Activated naive CD4-positive, alpha-beta T cell treated with anti-CD3 and anti-CD28 coated beads, Interleukin-2, amount 50 U/mL, for 24 hours (primary cell): ENCODE data around the gene NTN1.
A peak's percentile ranks its signal among the peaks of the same experiment; 100 is the strongest.

Experiments used
- H3K27ac Mint-ChIP-seq: one replicate; pipeline ENCODE4 v1.8.0; 2021; ENCODE audit warnings: mild to moderate bottlenecking, mixed read lengths
- H3K27me3 Mint-ChIP-seq: one replicate; pipeline ENCODE4 v1.8.0; 2021; ENCODE audit warnings: mixed read lengths
- H3K36me3 Mint-ChIP-seq: one replicate; pipeline ENCODE4 v1.8.0; 2021; ENCODE audit warnings: mixed read lengths
- H3K4me1 Mint-ChIP-seq: one replicate; pipeline ENCODE4 v1.8.0; 2021; ENCODE audit warnings: mixed read lengths
- H3K4me3 Mint-ChIP-seq: one replicate; pipeline ENCODE4 v1.8.0; 2021; ENCODE audit warnings: mild to moderate bottlenecking, mixed read lengths
- H3K9me3 Mint-ChIP-seq: one replicate; pipeline ENCODE4 v1.8.0; 2021; ENCODE audit warnings: mixed read lengths

Gene NTN1

DNA sequence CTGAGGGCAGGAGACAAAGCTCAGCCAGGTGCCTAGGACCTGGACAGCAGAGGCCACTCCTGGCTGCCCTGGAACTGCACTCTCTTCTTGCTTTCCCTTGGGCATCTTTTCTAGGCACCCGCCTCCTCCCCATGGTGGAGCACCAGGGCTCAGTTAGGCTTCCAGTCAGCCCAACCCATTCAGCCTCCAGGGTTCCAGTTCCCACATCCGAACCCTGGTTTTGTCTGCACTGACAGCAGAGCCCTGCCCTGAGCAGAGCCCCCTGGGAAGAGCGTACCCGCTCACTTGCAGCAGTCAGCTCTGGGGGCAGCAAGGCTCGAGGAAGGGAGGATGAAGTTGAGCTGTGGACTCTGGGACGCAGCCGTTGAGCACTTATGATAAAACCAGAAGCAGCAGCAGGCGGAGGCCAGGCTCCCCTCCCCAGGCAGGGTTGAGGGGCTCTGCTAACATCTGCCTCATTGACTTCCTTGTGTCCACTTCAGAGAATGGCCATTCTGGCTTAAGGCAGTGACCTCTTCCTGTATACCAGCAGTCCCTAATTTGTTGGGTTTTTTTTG is 213.2 kb downstream of the NTN1 start:
- Mint-ChIP-seq H3K27ac (no peak overlapping the region), H3K4me1 (peaks cover 9% of the 10 kb centered on the region), H3K4me3 (no peak overlapping the region)

DNA sequence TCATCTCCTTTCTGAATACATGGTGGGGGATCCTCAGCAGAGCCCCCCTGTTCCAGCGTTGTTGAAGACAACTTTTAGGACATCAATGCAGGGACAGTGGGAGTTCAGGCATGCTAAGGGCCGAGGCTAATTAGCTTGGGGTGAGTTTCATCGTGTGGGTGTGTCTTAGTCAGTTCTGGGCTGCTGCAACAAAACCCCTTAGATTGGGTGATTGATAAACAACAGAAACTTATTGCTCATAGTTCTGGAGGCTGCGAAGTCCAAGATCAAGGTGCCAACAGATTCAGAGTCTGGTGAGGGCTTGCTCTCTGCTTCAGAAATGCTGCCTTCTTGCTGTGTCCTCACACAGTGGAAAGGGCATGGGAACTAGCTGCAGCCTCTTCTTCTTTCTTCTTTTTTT is 214.0 kb downstream of the NTN1 start:
- H3K27me3 Mint-ChIP-seq, result peaks cover 3% of the 10 kb centered on the region

More for the DNA sequence above, 213.2 kb downstream of the NTN1 start:
- no peaks in the 10 kb centered on the region for H3K9me3 Mint-ChIP-seq
- H3K36me3 Mint-ChIP-seq, result no peaks in the 10 kb centered on the region
- H3K27me3 Mint-ChIP-seq, result peaks cover 3% of the 10 kb centered on the region

DNA sequence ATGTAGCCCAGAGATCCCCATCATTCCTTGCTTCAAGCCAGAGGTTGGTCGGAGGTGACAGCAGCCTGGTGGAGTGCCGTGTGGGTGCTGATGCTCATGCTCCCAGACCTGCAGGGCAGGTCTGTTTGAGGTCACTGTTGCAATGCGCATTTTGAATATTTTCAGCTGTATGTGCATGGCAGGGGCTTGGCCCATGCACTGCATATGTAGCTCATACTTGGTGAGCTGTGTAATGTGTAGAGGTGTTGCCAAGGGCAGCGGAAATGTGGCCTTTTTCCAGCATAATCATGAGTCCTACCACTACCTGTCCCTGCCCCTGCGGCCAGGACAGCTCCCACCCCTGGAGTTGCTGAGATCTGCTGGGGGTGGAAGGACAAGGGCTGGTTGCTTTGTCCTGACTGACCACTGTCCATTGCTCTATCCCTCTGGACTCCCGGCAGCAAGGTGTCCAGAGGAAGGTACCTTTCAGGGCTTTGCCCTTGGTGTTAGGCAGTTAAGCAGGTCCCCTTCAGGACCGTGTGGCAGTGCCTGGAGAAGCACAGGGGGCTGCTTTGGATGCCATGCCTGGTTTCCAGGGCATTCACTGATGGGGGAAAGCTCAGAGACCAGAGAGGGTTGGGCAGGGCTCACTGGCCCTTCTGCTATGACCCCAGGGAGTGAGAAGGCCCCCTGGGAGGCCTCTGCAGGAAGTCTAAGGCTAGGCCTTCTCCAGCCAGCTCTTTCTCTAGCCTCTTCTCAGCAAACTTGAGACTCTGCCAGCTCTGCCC is 215.2 kb downstream of the NTN1 start:
- Mint-ChIP-seq H3K4me3 (no peak overlapping the region), H3K27ac (no peak overlapping the region), H3K27me3 (peaks cover 3% of the 10 kb centered on the region), H3K4me1 (peaks cover 9% of the 10 kb centered on the region), H3K36me3 (no peaks in the 10 kb centered on the region), H3K9me3 (no peaks in the 10 kb centered on the region)

More for the DNA sequence above, 214.0 kb downstream of the NTN1 start:
- no peak overlapping the region for H3K27ac Mint-ChIP-seq
- H3K4me1 Mint-ChIP-seq, result peaks cover 9% of the 10 kb centered on the region
- H3K9me3 Mint-ChIP-seq, result no peaks in the 10 kb centered on the region
- H3K4me3 Mint-ChIP-seq, result no peak overlapping the region
- H3K36me3 Mint-ChIP-seq, result no peaks in the 10 kb centered on the region

DNA sequence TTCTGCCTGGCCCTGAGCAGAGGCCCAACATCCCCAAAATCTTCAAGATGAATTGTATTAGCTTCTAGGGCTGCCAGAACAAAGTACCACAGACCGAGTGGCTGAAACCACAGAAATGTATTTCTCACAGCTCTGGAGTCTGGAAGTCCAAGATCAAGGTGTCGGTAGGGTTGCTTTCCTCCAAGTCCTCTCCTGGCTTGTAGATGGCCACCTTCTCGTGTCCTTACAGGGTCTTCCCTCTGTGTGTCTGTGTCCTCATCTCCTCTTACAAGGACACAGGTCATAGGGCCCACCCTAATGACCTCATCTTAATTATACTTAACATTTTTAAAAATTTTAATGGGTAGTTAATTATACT is 215.7 kb downstream of the NTN1 start:
- no peaks in the 10 kb centered on the region for H3K9me3 Mint-ChIP-seq
- H3K27ac Mint-ChIP-seq, result no peak overlapping the region
- no peak overlapping the region for H3K4me3 Mint-ChIP-seq
- H3K36me3 Mint-ChIP-seq, result no peaks in the 10 kb centered on the region
- peaks cover 3% of the 10 kb centered on the region for H3K27me3 Mint-ChIP-seq
- peaks cover 9% of the 10 kb centered on the region for H3K4me1 Mint-ChIP-seq

DNA sequence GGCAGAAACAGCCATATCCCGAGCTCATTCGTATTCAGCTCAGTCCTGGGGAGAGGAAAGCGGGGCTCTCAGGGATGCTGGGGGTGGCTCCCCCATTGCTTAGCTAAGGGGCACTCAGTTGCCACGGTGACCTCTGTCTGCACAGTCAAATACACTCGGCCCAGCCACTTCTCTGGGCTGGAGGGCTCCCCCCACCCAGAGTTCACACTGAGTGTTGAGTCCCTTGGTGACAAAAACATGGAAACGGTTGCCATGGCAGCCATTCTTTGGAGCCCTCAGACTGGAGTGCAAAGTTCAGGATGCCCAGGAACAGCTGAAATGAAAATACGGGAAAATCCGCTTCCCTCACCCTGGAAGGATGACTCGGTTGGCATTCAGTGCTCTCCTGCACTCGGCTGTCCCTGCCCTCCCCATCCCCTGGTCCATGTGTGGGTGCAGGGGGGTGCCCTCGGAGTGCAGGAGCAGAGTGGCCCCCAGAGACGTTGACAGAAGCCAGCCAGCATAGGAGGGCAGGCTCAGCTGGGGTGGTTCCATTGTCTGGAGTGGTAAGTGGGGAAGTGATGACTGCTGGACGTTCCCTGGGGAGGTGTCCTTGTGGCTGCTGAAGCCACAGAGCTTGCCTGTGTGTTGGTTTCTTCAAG is 216.5 kb downstream of the NTN1 start:
- no peaks in the 10 kb centered on the region for H3K9me3 Mint-ChIP-seq
- H3K27ac Mint-ChIP-seq, result no peak overlapping the region
- H3K4me3 Mint-ChIP-seq, result no peak overlapping the region
- H3K27me3 Mint-ChIP-seq, result peaks cover 3% of the 10 kb centered on the region
- H3K36me3 Mint-ChIP-seq, result no peaks in the 10 kb centered on the region
- peaks cover 9% of the 10 kb centered on the region for H3K4me1 Mint-ChIP-seq

DNA sequence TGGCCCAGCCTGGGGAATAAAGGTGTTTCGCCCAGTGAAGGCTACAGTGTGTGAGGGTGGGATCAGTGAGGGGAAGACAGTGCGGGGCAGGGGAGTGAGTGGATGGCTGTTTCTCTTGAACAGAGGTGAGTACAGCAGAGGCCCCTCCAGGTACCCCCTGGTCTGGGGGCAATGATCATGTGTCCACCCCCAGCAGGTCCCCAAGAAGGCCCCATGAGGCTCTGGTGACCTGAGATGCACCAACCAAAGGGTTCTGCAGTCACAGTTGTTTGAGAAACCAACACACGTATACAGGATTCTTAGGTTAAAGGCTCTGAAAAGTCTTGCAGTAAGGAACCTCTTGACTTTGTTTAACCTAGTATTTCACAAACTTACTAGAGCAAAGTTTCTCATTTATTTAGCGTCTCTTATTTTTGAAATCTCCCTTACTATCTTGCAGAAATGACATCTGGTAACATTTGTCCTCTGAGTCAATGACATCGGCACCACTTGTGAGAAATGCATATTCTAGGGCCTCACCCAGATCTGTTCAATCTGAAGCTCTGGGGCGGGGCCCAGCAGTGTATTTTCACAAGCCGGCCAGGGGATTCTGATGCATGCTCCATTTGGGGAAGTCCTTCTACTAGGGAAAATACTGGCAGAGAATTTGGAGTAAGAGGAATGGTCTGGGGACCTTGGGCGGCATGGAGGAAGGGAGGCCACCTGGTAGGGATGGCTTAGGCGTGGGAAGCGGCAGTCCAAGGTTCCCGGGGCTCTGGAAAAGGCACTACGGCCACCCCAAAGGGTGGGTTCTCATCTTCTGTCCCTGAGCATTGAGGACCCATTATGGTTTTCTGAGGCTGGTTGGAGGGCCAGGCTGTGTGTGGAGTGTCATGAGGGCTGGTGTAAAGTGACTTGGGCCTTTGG is 217.3 kb downstream of the NTN1 start:
- Mint-ChIP-seq H3K27ac (no peak overlapping the region), H3K4me1 (peaks cover 9% of the 10 kb centered on the region), H3K27me3 (peaks cover 1% of the 10 kb centered on the region), H3K9me3 (no peaks in the 10 kb centered on the region), H3K36me3 (no peaks in the 10 kb centered on the region), H3K4me3 (peak overlapping the region; percentile 80)

DNA sequence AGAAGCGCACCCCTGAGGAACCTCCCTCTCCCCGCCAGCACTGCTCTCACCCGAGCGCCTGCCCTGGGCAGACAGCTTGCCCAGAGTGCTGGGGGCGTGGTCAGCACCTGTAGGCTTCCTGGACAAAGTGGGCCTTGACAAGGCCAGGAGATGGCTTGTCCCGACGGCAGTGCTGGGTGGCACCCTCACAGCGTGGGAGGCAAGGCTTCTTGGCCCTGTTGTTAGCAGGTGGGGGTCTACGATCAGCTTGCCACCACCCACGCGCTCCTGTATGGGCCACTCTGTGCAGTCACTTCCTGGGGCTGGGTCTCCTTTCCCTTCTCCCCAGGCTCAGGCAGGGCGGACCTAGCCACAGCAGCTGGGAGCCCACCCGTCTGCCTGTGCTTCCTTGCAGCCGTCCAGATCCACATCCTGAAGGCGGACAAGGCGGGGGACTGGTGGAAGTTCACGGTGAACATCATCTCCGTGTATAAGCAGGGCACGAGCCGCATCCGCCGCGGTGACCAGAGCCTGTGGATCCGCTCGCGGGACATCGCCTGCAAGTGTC is 218.0 kb downstream of the NTN1 start:
- peak overlapping the region; percentile 80 for H3K4me3 Mint-ChIP-seq
- peak overlapping the region; percentile 17 for H3K27ac Mint-ChIP-seq
- no peaks in the 10 kb centered on the region for H3K27me3 Mint-ChIP-seq
- no peaks in the 10 kb centered on the region for H3K9me3 Mint-ChIP-seq
- H3K36me3 Mint-ChIP-seq, result no peaks in the 10 kb centered on the region
- H3K4me1 Mint-ChIP-seq, result peaks cover 9% of the 10 kb centered on the region

DNA sequence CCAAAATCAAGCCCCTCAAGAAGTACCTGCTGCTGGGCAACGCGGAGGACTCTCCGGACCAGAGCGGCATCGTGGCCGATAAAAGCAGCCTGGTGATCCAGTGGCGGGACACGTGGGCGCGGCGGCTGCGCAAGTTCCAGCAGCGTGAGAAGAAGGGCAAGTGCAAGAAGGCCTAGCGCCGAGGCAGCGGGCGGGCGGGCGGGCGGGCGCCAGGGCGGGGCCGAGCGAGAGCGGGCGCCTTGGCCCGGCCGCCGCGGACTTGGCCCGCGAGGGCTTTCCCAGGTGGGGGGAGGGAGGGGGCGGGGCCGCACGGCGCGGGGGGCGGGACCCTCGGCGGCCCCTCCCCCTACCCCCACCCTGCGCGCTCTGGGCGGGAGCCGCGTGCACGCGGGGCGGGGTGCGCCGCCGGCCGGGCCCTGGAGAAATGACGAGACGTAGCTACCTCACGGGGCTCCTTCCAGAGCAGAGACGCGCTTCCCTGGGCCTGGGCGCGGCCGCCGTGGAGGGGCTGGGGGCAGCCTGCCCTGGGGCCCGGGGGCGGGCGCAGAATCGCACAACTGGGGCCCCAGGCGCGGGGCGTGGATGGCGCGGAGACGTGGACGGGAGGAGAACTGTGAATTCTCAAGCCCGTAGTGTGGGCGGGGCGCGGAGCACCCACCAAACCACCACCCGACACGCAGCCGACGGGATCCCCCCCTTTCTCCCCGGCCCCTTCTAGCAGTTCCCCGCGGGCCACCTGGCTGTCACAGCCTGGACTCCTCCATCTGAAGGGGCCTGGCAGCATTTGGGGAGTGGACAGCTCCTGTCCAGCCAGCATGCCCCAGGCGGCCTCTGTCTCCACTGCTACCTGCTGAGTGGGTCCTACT is 218.7 kb downstream of the NTN1 start:
- no peaks in the 10 kb centered on the region for H3K9me3 Mint-ChIP-seq
- peaks cover 9% of the 10 kb centered on the region for H3K4me1 Mint-ChIP-seq
- no peaks in the 10 kb centered on the region for H3K27me3 Mint-ChIP-seq
- no peaks in the 10 kb centered on the region for H3K36me3 Mint-ChIP-seq
- H3K4me3 Mint-ChIP-seq, result peak overlapping the region; percentile 80
- H3K27ac Mint-ChIP-seq, result peak overlapping the region; percentile 17

DNA sequence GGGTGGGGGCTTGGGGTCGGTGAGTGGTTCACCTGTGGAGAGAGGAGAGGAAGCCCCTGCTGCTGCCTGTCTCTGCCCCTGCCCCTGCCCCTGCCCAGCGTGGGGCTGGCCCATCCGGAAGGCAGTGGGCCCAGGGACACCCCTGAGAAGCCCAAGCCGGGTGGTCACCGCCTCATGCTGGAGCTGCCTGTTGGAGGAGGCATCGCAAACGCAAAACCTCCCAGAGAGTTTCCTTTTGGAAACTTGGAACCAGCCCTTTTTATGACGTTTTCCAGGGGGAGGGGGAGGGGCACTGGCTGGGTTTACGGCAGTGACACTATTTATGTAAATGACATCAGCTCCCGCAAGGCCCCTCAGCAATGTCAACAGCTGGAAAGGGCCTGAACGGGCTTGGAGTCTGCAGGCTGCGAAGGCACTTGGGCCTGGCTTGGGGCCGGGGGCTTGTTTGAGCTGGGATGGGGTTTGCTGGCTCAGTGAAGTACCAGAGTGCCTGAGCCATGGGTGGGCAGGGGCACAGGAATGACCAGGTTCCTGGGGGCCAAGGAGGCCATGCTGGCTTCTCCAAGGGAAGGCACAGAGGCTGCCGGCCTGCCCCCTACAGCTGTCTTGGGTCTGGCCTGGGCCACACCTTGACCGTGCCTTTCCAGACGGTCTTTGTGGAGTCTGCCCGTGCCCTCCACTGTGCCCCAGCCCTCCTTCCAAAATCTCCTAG is 219.5 kb downstream of the NTN1 start:
- Mint-ChIP-seq H3K27ac (no peak overlapping the region), H3K4me3 (peak overlapping the region; percentile 65), H3K27me3 (no peaks in the 10 kb centered on the region), H3K9me3 (no peaks in the 10 kb centered on the region), H3K36me3 (no peaks in the 10 kb centered on the region), H3K4me1 (peaks cover 9% of the 10 kb centered on the region)

DNA sequence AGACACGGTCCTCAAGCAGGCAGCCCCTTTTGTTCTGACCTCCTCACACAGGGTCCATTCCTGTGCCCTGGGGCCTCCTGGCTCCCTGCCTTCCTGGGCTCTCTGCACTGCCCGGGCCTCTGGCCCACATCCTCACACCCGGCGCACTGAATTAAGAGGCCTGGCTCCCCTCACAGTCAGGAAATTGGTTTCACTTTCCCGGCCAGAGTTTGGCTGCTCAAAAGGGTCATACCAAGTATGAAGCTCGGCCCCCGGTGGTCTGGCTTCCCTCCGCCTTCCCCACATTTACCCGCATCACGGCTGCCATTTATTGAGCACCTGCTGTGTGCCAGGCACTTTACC is 220.0 kb downstream of the NTN1 start:
- H3K27me3 Mint-ChIP-seq, result no peaks in the 10 kb centered on the region
- no peaks in the 10 kb centered on the region for H3K9me3 Mint-ChIP-seq
- peak overlapping the region; percentile 52 for H3K4me3 Mint-ChIP-seq
- H3K4me1 Mint-ChIP-seq, result peaks cover 9% of the 10 kb centered on the region
- no peaks in the 10 kb centered on the region for H3K36me3 Mint-ChIP-seq
- H3K27ac Mint-ChIP-seq, result no peak overlapping the region

DNA sequence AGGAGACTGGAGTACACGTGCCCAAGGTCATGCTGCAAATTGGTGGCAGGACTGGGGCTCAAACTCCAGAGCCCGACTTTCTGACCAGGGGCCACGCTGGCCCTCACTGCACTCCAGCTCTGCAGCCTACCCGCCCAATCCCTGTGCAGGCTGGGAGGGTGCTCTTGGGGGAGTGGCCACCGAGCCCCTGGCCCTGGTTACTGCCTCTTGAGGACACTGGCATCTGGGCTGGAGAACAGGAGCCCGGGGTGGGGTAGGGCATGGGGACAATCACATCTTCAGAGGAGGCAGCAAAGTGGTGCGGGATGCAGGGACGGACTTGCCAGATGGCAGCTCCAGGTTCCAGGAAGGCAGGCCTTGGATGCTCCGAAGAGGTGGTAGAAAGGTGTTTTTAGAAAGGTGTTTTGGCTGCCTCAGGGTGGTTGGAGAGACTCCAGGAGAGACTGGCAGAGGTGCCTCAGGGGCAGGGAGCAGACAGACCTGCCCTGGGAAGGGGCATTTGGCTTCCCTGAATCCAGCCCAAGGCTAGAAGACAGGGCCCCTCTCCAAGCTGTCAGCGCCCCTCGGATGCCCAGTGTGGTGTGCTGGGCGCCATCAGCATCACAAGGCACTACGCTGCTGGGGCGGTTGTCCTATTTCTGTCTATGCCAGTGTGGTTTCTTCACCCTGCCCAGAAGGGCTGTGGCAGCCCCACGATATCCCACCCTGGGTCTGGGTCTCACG is 220.6 kb downstream of the NTN1 start:
- no peak overlapping the region for H3K27ac Mint-ChIP-seq
- H3K27me3 Mint-ChIP-seq, result no peaks in the 10 kb centered on the region
- no peaks in the 10 kb centered on the region for H3K36me3 Mint-ChIP-seq
- H3K4me1 Mint-ChIP-seq, result peaks cover 9% of the 10 kb centered on the region
- H3K9me3 Mint-ChIP-seq, result no peaks in the 10 kb centered on the region
- peak overlapping the region; percentile 52 for H3K4me3 Mint-ChIP-seq

DNA sequence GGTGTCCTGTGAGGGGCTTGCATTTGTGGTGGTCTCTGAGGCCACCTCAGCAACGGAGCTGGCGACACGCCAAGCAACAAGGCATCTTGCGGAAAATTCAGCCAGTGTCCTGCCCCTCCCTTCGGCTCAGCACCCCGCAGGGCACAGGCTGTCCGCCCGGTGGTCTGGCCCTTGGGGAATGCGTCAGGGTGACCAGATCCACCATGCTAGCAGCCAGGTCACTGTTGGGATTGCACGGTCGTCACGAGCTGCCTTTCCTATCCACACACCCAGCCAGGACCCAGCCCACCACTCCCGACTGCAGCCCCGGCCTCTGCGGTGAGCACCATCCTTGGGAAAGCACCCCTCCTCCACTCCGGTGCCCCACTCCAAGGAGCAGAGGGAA is 221.2 kb downstream of the NTN1 start:
- Mint-ChIP-seq H3K4me3 (no peak overlapping the region), H3K4me1 (peaks cover 9% of the 10 kb centered on the region), H3K27ac (no peak overlapping the region)

DNA sequence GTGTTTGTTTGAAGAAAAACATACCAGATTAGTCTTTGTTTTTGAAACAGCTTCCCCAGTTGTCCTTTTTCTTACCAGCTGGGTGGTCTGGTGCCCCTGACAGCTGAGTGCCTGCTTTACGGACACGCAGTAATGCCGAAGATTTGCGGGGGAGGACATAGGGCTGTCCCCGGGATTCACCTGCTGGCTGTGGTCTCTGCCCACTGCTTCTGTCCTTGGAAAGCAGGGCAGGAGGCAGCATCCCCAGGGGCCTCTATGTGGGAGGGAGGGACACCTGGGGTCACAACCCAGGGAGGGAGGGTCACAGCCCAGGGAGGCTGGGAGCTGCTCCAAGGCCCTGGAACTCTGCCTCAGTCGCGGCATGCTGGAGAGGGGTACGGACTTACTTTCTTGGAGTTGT is 221.7 kb downstream of the NTN1 start:
- Mint-ChIP-seq H3K4me3 (no peak overlapping the region), H3K36me3 (no peaks in the 10 kb centered on the region), H3K9me3 (no peaks in the 10 kb centered on the region), H3K27ac (no peak overlapping the region), H3K27me3 (no peaks in the 10 kb centered on the region), H3K4me1 (peaks cover 9% of the 10 kb centered on the region)

More for the DNA sequence above, 221.2 kb downstream of the NTN1 start:
- H3K27me3 Mint-ChIP-seq, result no peaks in the 10 kb centered on the region
- H3K9me3 Mint-ChIP-seq, result no peaks in the 10 kb centered on the region
- H3K36me3 Mint-ChIP-seq, result no peaks in the 10 kb centered on the region
